GM23338 (cell line): ENCODE results near the gene RGS19. TPM values are rescaled to one million over a fixed set of nuclear protein-coding genes. Genes with fewer than 3 reads are reported as not detected.
A peak's percentile ranks its signal among the peaks of the same experiment; 100 is the strongest.

ENCODE experiments used
- ATAC-seq: fragments of 200-7000 bp; cut with Tn5 transposase; 3 replicates; pipeline ENCODE4 v1.9.1; 2020
- DNase-seq: peaks from one replicate; pipeline ENCODE4 v3.0.0-alpha.2; 2015; ENCODE audit warnings: low spot score
- H2AFZ ChIP-seq: fragments of 200-600 bp; sonication (generic); 2 replicates; pipeline ENCODE4 v1.8.0; 2016; ENCODE audit warnings: antibody characterized with exemption, mild to moderate bottlenecking, moderate library complexity
- H3F3A ChIP-seq: fragments of 200-600 bp; sonication (generic); replicated peaks from 2 replicates; pipeline ENCODE4 v1.8.0; 2017; ENCODE audit warnings: antibody characterized with exemption, mixed run types, low read depth
- H3K27ac ChIP-seq: fragments of 200-600 bp; sonication (generic); 2 replicates; pipeline ENCODE4 v1.6.1; 2016; ENCODE audit warnings: low read depth
- H3K27me3 ChIP-seq: fragments of 200-600 bp; sonication (generic); 2 replicates; pipeline ENCODE4 v1.8.0; 2016; ENCODE audit warnings: mild to moderate bottlenecking, mixed run types, moderate library complexity; ENCODE audit not compliant: insufficient read depth
- H3K36me3 ChIP-seq: fragments of 200-600 bp; sonication (generic); 2 replicates; pipeline ENCODE4 v1.8.0; 2016; ENCODE audit warnings: mild to moderate bottlenecking; ENCODE audit not compliant: insufficient read depth
- H3K4me1 ChIP-seq: fragments of 200-600 bp; sonication (generic); 2 replicates; pipeline ENCODE4 v1.8.0; 2016; ENCODE audit warnings: mild to moderate bottlenecking, moderate library complexity; ENCODE audit not compliant: insufficient read depth
- H3K4me2 ChIP-seq: fragments of 200-600 bp; sonication (generic); 2 replicates; pipeline ENCODE4 v1.7.1; 2017; ENCODE audit warnings: mixed run types
- H3K4me3 ChIP-seq: fragments of 200-600 bp; sonication (generic); 2 replicates; pipeline ENCODE4 v1.6.1; 2016; ENCODE audit warnings: mixed run types
- H3K79me2 ChIP-seq: fragments of 200-600 bp; sonication (generic); replicated peaks from 2 replicates; pipeline ENCODE4 v1.8.0; 2017; ENCODE audit warnings: mild to moderate bottlenecking; ENCODE audit not compliant: insufficient read depth
- H3K9me2 ChIP-seq: fragments of 200-600 bp; sonication (generic); 2 replicates; pipeline ENCODE4 v1.8.0; 2017; ENCODE audit not compliant: insufficient read depth
- H4K20me1 ChIP-seq: fragments of 200-600 bp; sonication (generic); replicated peaks from 2 replicates; pipeline ENCODE4 v1.8.0; 2017; ENCODE audit warnings: mild to moderate bottlenecking; ENCODE audit not compliant: insufficient read depth
- H3K27ac Mint-ChIP-seq: 2 replicates; pipeline ENCODE4 v1.8.0; 2020; ENCODE audit warnings: inconsistent platforms, mild to moderate bottlenecking, moderate library complexity, mixed read lengths
- H3K27me3 Mint-ChIP-seq: 3 replicates; pipeline ENCODE4 v1.8.0; 2022; ENCODE audit warnings: low read depth, mild to moderate bottlenecking, moderate library complexity, mixed read lengths, inconsistent platforms; ENCODE audit not compliant: insufficient read depth, poor library complexity
- H3K36me3 Mint-ChIP-seq: 3 replicates; pipeline ENCODE4 v1.8.0; 2021; ENCODE audit warnings: low read depth, mild to moderate bottlenecking, inconsistent platforms, moderate library complexity, mixed read lengths
- H3K4me1 Mint-ChIP-seq: 3 replicates; pipeline ENCODE4 v1.8.0; 2020; ENCODE audit warnings: mild to moderate bottlenecking, inconsistent platforms, mixed read lengths
- H3K4me3 Mint-ChIP-seq: 3 replicates; pipeline ENCODE4 v1.8.0; 2021; ENCODE audit warnings: moderate library complexity, mild to moderate bottlenecking, inconsistent platforms, mixed read lengths
- H3K9me3 Mint-ChIP-seq: 3 replicates; pipeline ENCODE4 v1.8.0; 2020; ENCODE audit warnings: moderate library complexity, mild to moderate bottlenecking, inconsistent platforms, mixed read lengths
- CREB1 ChIP-seq: fragments of 250-450 bp; sonication (Bioruptor Pico); IDR thresholded peaks from 2 replicates; pipeline ENCODE4 v1.5.0; 2020; ENCODE audit warnings: low read depth, mild to moderate bottlenecking, moderate library complexity
- EZH2 ChIP-seq: fragments of 200-600 bp; sonication (generic); IDR thresholded peaks from one replicate; pipeline ENCODE4 v1.8.0; 2017; ENCODE audit warnings: antibody characterized with exemption, mild to moderate bottlenecking, low read depth; ENCODE audit not compliant: unreplicated experiment
- EZH2phosphoT487 ChIP-seq: fragments of 200-600 bp; sonication (generic); IDR thresholded peaks from one replicate; pipeline ENCODE4 v1.8.1; 2018; ENCODE audit warnings: antibody characterized with exemption; ENCODE audit not compliant: unreplicated experiment
- JUNB ChIP-seq: IDR thresholded peaks from one replicate; pipeline ENCODE4 v1.6.1; 2016; ENCODE audit warnings: antibody characterized with exemption; ENCODE audit not compliant: unreplicated experiment
- NANOG ChIP-seq: IDR thresholded peaks from 2 replicates; pipeline ENCODE4 v1.6.1; 2016; ENCODE audit warnings: antibody characterized with exemption, borderline replicate concordance
- POLR2AphosphoS5 ChIP-seq: IDR thresholded peaks from 2 replicates; pipeline ENCODE4 v1.6.1; 2016; ENCODE audit warnings: antibody characterized with exemption, low read depth
- ZNF114 ChIP-seq: fragments of 250-450 bp; sonication (Bioruptor Pico); IDR thresholded peaks from 2 replicates; pipeline ENCODE4 v1.5.0; 2020; ENCODE audit warnings: mild to moderate bottlenecking, moderate library complexity
- ZNF331 ChIP-seq: fragments of 250-450 bp; sonication (Bioruptor Pico); IDR thresholded peaks from 2 replicates; pipeline ENCODE4 v1.5.0; 2020; ENCODE audit warnings: low read depth, mild to moderate bottlenecking, moderate library complexity
- ZNF462 ChIP-seq: fragments of 250-450 bp; sonication (Bioruptor Pico); IDR thresholded peaks from 2 replicates; pipeline ENCODE4 v1.5.0; 2020; ENCODE audit warnings: mild to moderate bottlenecking, moderate library complexity
- polyA plus RNA-seq: library from polyadenylated mRNA; unstranded; fragments of >200 nt; fragmentation: Nextera tagmentation; extraction: Ambion mirVana; gene quantifications from 2 replicates; pipeline ENCODE4 v1.2.1, GENCODE V29; 2016
- total RNA-seq: library from RNA; depleted of rRNA; stranded (reverse); fragments of >200 nt; shearing (Covaris generic); gene quantifications from 2 replicates; pipeline ENCODE4 v1.2.3, GENCODE V29; 2014
- TF ChIP-seq, protein P1 (sequence below), 2 experiments: fragments of 200-600 bp in 1 of 2; sonication (generic) in 1 of 2; conservative IDR thresholded peaks; 2 replicates each; pipeline versions ENCODE4 v1.5.1 to v1.6.1; 2016 to 2017; ENCODE audit warnings: antibody characterized with exemption in 2 of 2, low read depth in 2 of 2, mild to moderate bottlenecking in 2 of 2, moderate library complexity in 1 of 2
- TF ChIP-seq, protein P2 (sequence below): IDR thresholded peaks from one replicate; pipeline ENCODE4 v1.6.1; 2018; ENCODE audit warnings: antibody characterized with exemption; ENCODE audit not compliant: unreplicated experiment

RGS19 gene
- total and polyA plus RNA-seq, 2 experiments from 2014 or later = 13.1 to 19.7 TPM

DNA sequence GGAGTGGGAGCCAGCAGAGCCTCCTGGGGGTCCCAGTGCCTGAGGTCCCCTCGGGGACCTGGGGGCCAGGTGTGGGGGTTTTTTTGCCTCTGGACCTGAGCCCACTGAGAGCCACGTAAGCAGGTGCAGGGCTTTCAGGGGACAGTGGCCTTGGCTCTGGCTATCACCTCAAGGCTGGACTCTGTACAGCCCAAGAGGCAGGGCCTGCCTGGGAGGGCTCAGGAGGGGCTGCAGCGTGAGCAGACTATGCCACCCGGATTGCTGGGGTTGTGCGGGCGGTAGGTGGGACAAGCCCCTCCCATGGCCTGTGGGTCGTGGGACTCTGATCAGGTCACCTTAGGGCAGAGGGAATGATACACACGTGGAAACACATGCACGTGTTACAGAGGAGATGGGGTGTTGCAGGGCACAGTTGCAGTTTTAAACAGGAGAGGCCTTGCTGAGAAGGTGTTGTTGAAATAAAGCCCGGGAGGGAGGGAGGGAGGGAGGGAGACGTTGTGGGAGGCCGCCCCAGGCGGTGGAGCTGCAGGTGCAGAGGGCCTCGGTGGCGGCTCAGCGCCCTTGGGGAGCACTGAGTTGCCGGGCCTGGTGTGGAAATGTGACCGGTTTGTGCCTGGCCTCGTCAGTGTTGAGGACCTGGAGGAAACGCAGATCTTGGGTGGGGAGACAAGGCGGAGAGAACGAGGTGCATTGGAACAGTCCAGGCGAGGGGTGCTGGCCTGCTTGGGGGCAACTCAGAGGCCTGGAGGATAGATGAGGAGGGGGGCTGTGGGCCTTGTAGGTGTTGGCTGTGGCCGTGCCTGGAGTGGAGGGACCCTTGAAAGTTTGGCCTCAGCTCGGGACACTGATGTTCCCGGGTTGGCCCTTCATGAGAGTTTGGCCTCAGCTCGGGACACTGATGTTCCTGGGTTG, 14.0 kb downstream of the RGS19 start (continued):
- TF ChIP-seq POLR2AphosphoS5 (no peak), ZNF331 (CRISPR knock-in tag) (no peak), NANOG (no peak), JUNB (no peak)
- TF ChIP-seq, protein P1, sequence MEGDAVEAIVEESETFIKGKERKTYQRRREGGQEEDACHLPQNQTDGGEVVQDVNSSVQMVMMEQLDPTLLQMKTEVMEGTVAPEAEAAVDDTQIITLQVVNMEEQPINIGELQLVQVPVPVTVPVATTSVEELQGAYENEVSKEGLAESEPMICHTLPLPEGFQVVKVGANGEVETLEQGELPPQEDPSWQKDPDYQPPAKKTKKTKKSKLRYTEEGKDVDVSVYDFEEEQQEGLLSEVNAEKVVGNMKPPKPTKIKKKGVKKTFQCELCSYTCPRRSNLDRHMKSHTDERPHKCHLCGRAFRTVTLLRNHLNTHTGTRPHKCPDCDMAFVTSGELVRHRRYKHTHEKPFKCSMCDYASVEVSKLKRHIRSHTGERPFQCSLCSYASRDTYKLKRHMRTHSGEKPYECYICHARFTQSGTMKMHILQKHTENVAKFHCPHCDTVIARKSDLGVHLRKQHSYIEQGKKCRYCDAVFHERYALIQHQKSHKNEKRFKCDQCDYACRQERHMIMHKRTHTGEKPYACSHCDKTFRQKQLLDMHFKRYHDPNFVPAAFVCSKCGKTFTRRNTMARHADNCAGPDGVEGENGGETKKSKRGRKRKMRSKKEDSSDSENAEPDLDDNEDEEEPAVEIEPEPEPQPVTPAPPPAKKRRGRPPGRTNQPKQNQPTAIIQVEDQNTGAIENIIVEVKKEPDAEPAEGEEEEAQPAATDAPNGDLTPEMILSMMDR (conservative IDR thresholded peaks at IDR 0.05; ENCODE audit: low read depth in 2 of 2) = no peak
- TF ChIP-seq, protein P2, sequence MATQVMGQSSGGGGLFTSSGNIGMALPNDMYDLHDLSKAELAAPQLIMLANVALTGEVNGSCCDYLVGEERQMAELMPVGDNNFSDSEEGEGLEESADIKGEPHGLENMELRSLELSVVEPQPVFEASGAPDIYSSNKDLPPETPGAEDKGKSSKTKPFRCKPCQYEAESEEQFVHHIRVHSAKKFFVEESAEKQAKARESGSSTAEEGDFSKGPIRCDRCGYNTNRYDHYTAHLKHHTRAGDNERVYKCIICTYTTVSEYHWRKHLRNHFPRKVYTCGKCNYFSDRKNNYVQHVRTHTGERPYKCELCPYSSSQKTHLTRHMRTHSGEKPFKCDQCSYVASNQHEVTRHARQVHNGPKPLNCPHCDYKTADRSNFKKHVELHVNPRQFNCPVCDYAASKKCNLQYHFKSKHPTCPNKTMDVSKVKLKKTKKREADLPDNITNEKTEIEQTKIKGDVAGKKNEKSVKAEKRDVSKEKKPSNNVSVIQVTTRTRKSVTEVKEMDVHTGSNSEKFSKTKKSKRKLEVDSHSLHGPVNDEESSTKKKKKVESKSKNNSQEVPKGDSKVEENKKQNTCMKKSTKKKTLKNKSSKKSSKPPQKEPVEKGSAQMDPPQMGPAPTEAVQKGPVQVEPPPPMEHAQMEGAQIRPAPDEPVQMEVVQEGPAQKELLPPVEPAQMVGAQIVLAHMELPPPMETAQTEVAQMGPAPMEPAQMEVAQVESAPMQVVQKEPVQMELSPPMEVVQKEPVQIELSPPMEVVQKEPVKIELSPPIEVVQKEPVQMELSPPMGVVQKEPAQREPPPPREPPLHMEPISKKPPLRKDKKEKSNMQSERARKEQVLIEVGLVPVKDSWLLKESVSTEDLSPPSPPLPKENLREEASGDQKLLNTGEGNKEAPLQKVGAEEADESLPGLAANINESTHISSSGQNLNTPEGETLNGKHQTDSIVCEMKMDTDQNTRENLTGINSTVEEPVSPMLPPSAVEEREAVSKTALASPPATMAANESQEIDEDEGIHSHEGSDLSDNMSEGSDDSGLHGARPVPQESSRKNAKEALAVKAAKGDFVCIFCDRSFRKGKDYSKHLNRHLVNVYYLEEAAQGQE = no peak

- H4K20me1 ChIP-seq = no peaks in the 10 kb centered on the region
- no peaks in the 10 kb centered on the region for H3K9me3 Mint-ChIP-seq
- H3K4me1 ChIP-seq = peaks cover 17% of the 10 kb centered on the region; the same call in 1 of the 2 replicates
- no peak for ATAC-seq
- peak overlapping the region; percentile 85 for H3K4me2 ChIP-seq
- peaks cover 14% of the 10 kb centered on the region for H3K27me3 Mint-ChIP-seq
- H3K36me3 Mint-ChIP-seq = no peaks in the 10 kb centered on the region
- no peak for DNase-seq
- H3K9me2 ChIP-seq = no peaks in the 10 kb centered on the region
- H3K4me1 Mint-ChIP-seq = peaks cover 34% of the 10 kb centered on the region
- H3K27me3 ChIP-seq = no peaks in the 10 kb centered on the region
- no peak overlapping the region for H3K27ac Mint-ChIP-seq
- peak overlapping the region; percentile 85 for H3K4me3 ChIP-seq
- H3K36me3 ChIP-seq = no peaks in the 10 kb centered on the region
- peaks cover 6% of the 10 kb centered on the region; the same call in 1 of the 2 replicates for H3F3A ChIP-seq
- no peak overlapping the region for H3K27ac ChIP-seq
- H2AFZ ChIP-seq = no peak overlapping the region
- H3K4me3 Mint-ChIP-seq = peak overlapping the region; percentile 82
- no peaks in the 10 kb centered on the region for H3K79me2 ChIP-seq
- TF ChIP-seq ZNF462 (CRISPR knock-in tag) (no peak), EZH2 (no peak), EZH2phosphoT487 (no peak), CREB1 (CRISPR knock-in tag) (no peak), NANOG (no peak), ZNF114 (CRISPR knock-in tag) (no peak)
These were observed 15.1 kb downstream of the RGS19 start for GRCh38 chr20:64064145-64064698.
